ENCODE data around the gene CREB5.
"Not testable (repeated sequence)": the region's sequence is repeated elsewhere in the genome, so short reads cannot be mapped to it uniquely, and the experiment has no call there.

The CREB5 gene

DNA sequence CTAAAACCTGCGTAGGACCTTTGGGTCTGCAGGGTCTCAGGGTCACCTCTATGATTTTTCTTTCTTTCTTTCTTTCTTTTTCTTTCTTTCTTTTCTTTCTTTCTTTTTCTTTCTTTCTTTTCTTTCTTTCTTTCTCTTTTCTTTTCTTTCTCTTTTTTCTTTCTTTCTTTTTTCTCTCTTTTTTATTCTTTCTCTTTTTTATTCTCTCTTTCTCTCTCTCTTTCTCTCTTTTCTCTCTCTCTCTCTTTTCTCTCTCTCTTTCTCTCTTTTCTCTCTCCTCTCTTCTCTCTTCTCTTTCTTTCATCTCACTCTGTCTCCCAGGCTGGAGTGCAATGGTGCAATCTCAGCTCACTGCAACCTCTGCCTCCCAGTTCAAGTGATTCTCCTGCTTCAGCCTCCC lies 139.4 kb downstream of the CREB5 start:
- DNase-seq: not testable (repeated sequence)

DNA sequence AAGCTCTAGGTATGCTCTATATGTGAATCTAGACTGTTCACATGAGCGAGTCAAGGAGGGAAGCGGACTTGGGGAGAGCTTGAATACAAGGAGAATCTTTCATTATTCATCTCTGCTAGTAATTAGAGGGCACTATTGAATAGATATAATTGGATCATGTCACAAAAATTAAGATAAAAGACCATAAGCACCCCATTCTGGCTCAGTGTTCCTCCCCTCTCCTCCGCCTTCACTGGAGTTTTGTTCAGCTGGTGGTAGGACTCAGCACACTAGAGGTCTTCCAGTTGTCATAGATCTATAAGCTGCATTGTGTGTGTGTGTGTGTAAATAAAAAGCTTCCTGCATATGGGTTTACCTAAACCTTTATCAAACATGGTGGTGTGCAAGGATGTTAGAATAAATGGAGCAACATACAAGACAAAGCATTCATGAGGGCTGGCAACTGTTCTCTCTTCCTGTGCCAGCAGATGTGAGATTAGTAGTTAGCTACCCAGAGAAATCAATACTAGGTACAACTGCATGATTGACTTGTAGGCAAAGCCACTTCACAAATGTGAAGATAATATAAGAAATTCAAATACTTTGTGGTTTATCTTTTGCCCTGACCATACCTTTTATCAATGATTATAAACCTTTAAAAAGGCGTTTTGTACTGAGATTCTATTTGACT lies 142.6 kb downstream of the CREB5 start:
- no peak for DNase-seq

DNA sequence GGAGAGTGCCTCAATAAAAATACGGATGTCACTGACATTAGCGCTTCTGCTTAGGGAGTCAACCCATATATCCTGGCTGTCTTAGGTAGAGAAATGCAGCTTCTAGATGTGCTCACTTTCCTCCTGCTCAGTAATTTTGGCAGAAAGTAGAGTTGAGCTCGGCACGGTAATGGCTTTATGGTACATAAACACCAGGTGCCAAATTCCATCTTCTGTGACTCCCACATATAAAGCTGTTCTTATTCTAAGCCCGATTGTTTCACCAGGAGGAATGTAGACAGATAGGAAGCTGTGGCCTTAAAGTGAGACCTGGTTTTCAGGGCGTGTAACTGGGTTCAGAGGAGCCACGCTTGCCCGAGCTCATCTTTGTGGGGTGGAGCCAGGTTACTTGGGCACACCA lies 143.7 kb downstream of the CREB5 start:
- no peak for DNase-seq

DNA sequence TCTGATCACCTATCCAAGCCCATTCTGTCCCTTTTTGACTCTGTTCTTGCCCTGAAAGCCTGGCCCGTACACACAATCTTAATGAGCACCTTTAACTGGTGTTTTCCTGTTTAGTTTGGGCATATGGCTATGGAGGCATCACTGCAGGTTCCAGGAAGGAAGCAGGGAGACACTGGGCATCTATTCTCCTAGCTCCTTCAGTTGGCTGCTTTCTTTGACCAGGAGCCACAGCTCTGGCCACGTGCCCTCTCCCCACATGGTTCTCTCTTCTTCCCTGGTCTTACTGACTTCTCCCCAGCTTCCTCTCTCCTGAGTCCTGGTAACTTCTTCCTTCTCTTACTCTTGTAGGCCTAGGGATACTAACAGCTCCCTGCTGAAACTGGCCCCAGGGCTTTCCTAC lies 144.4 kb downstream of the CREB5 start:
- DNase-seq: no peak

DNA sequence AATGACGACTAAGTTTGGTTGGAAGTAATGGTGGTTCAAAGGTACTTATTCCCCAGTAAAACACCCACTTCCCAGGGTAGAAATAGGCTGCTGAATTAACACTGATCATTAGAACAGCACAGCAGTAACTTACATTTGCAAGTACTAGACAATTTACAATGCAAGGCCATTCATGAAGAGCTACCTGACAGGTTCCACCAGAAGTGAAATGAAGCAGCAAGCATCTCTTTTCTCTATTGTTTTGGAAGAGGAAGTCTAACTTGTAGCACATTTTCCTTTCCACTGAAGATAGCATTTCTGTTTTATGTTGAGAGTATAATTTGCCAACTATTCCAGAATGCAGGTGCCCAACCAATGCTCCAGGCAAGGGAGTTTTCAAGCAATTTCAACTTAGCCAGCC lies 145.9 kb downstream of the CREB5 start:
- DNase-seq: no peak

DNA sequence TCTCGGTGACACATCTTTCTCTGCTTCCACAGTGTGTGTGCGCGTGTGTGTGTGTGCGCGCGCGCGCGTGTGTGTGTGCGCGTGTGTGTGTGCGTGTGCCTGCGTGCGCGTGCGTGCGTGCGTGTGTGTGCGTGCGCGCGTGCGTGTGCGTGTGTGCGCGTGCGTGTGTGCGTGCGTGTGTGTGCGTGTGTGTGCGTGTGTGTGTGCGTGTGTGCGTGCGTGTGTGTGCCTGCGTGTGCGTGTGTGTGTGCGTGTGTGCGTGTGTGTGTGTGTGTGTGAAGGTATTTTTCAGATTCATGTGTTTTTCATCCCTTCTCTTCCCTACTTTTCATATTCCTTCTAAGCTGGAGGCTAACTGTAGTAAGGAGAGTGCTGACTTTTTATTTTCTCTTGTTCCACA lies 148.4 kb downstream of the CREB5 start:
- peak in 1 of 5 experiments; percentile 58 for DNase-seq

GRCh38 chr7:28564033-28564432 lies 151.7 kb downstream of the CREB5 start:
- DNase-seq: no peak

GRCh38 chr7:28564755-28565374 lies 152.5 kb downstream of the CREB5 start:
- no peak for DNase-seq

GRCh38 chr7:28565980-28566379 lies 153.7 kb downstream of the CREB5 start:
- no peak for DNase-seq

- no peak for DNase-seq
These were observed 158.0 kb downstream of the CREB5 start for GRCh38 chr7:28570113-28570969.

- DNase-seq: no peak
These were observed 158.6 kb downstream of the CREB5 start for GRCh38 chr7:28570970-28571288.

DNA sequence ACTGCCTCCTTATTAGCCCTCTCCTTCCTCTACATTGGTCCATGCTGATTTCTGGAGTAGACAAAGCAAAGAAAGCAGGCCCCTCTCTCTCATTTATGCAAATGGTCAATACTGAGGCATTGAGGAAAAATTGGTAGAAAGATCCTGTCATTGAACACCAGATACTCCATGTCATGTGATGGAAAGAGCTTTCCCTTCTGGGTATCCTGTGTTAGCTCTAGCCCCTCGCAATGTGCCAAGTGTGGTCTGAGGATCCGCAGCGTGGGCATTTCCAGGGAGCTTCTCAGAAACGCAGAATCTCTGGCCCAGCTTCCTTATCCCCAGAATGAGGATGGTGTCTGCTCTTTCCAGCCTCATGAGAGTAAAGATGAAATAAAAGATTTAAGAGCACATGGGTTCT lies 159.1 kb downstream of the CREB5 start:
- no peak for DNase-seq

DNA sequence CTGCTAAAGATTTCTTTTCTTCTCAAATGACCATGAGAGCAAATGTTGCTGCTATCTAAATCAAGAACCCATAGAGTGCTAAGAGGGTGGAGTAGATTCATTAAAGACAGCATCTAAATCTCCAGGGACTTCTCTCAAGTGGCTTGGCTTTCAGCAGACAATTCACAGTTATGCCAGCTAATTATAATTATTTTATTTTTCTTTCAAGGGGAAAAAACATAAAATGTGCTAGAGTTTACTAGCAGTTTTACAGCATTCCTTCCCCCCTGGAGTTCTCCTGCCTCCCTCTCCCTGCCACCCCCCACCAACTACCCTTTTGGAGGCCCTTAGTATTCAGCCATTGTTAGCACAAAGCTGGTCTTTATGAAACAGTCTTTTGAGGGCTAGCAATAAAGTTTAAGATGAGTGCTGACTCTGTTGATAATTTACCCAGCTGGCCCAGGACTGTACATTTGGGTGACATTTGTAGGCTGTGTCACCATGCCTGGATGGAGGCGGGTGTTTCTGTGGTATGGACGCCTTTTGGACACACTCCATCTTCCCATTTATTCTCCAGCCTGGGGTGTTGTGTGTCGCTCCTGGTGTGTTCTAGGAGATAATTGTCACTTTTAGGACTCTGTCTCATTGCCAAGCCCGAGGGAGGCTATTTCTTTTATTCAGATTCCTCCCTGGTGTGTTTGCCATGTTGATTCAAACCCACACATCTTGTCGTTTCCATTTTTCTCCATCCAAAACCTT lies 160.2 kb downstream of the CREB5 start:
- DNase-seq: no peak

GRCh38 chr7:28573059-28573553 lies 160.8 kb downstream of the CREB5 start:
- DNase-seq: no peak

- no peak for DNase-seq
These were observed 161.5 kb downstream of the CREB5 start for GRCh38 chr7:28573651-28574301.

DNA sequence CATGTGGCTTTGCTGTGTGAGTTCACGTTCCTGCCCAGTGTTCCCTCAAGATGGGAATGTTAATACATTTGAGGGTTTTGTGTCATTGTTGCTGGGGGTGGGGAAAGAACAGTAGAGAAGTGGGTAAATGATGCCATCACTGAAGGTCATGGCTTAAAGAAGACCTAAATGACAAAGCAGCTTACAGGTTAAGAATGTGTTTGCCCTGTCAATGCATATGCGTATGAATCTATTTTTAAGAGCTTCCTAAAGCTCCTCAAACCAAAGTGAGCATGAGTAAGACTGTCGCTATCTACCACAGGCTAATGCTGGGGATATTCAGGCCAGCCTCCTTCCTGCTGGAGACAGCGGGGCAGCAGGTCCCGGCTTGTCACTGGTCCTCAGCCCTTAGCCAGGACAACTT lies 162.9 kb downstream of the CREB5 start:
- DNase-seq: no peak

- DNase-seq: no peak
These were observed 164.3 kb downstream of the CREB5 start for GRCh38 chr7:28576656-28577055.

DNA sequence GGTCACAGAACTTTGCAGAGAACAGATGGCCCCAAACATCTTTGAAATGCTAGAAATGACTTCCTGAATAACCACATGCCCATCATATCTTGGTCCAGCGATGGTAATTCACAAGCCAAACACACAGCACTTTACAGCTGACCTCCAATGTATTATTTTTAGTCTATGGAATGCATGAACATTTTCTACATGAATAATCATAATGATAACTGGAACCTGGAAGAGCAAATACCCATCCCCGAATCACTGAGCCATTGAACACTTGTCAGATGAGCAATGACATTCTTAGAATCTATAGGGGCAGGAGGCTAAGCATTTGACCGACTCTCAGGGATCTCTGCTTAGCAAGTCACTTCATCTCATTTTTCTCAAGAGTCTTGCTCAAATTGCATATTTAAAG lies 167.3 kb downstream of the CREB5 start:
- DNase-seq: no peak

- no peak for DNase-seq
These were observed 168.3 kb downstream of the CREB5 start for GRCh38 chr7:28580665-28581064.

GRCh38 chr7:28581351-28581750 lies 169.0 kb downstream of the CREB5 start:
- DNase-seq: peak in 1 of 5 experiments; percentile 25

DNA sequence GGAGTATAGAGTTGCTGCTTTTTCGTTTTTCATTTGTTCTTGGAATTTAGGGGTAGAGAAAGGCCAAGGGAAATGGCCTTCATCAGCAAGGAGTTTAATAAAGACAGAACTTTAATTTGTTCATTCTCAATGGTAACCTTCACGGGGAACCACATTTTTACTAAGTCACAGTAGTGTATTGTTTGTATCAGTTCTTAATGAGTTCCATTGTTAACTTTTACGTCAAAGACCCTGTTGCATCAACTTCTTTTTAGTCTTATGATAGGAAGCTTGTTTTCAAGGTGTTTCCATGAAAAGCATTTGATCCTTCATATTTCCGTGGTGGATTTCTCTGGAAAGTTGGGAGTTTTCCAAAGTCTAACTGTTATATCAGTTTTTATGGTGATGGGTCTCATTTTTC lies 169.9 kb downstream of the CREB5 start:
- no peak for DNase-seq

DNA sequence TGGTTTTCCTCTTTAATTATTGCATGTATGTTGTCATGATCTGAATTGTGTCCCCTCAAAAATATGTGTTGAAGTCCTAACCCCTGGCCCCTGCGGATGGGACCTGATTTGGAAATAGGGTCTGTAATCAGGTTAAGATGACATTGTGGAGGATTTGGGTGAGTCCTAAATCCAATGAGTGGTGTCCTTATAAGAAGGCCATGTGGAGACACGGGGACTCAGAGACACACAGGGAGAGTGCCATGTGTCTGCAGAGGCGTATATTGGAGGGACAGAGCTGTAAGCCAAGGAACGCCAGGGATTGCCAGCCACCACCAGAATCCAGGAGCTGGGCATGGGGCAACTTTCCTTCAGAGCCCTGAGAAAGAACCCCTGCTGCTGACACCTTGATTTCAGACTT lies 171.9 kb downstream of the CREB5 start:
- DNase-seq: no peak

- no peak for DNase-seq
These were observed 174.4 kb downstream of the CREB5 start for GRCh38 chr7:28586736-28587135.
